Vagina (tissue), 2 donors: ENCODE results near the gene PEX10. TPM values are rescaled to one million over a fixed set of nuclear protein-coding genes. Genes with fewer than 3 reads are reported as not detected.

Experiments
- DNase-seq, 2 donors: peaks; one replicate each; pipeline ENCODE4 v3.0.0-alpha.2; 2017; ENCODE audit errors: extremely low spot score in 2 of 2
- H3K27ac ChIP-seq: fragments of 200-600 bp; sonication (generic); one replicate; pipeline ENCODE4 v1.5.1; 2019
- H3K27me3 ChIP-seq: fragments of 200-600 bp; sonication (generic); one replicate; pipeline ENCODE4 v1.5.1; 2019
- H3K36me3 ChIP-seq, 2 donors: fragments of 200-600 bp; sonication (generic); one replicate each; pipeline ENCODE4 v1.5.1; 2017 to 2019
- H3K4me1 ChIP-seq: fragments of 200-600 bp; sonication (generic); one replicate; pipeline ENCODE4 v1.5.1; 2019
- H3K4me3 ChIP-seq, 2 donors: fragments of 200-600 bp; sonication (generic); 1 replicate in 1 of 2; 2 replicates in 1 of 2; pipeline ENCODE4 v1.5.1; 2016 to 2019
- H3K9me3 ChIP-seq: fragments of 200-600 bp; sonication (generic); one replicate; pipeline ENCODE4 v1.5.1; 2019
- CTCF ChIP-seq, 3 experiments: fragments of 450-650 bp in 2 of 3; fragments of 200-600 bp in 1 of 3; sonication (generic) in 1 of 3; IDR thresholded peaks; one replicate each; pipeline ENCODE4 v1.5.1; 2017 to 2019; ENCODE audit warnings: antibody characterized with exemption in 3 of 3, mild to moderate bottlenecking in 2 of 3, moderate library complexity in 2 of 3
- POLR2A ChIP-seq, 2 donors: fragments of 450-650 bp; IDR thresholded peaks; one replicate each; pipeline ENCODE4 v1.6.1; 2017; ENCODE audit warnings: antibody characterized with exemption in 2 of 2, mild to moderate bottlenecking in 2 of 2, moderate library complexity in 2 of 2
- POLR2AphosphoS5 ChIP-seq, 2 donors: sonication (generic); formaldehyde crosslinking; IDR thresholded peaks; one replicate each; pipeline ENCODE4 v1.9.0; 2017; ENCODE audit warnings: antibody characterized with exemption in 2 of 2, mild to moderate bottlenecking in 2 of 2, low read depth in 1 of 2; ENCODE audit not compliant: insufficient read depth in 1 of 2
- intact Hi-C: fragments of 100-400 bp; cut with DNase I; formaldehyde crosslinking; loops from one replicate; pipeline ENCODE4 v1.15.1; 2023
- total RNA-seq: library from RNA; depleted of rRNA; stranded (reverse); fragments of >200 nt; gene quantifications from one replicate; pipeline ENCODE4 v1.2.3, GENCODE V29; 2016

The PEX10 gene
- total RNA-seq, 1 donor from 2014 or later: 15.2 TPM

GRCh38 chr1:2389644-2390043 is 22.7 kb downstream of the PEX10 start:
- Histone ChIP-seq H3K4me1 (peaks cover 40% of the 10 kb centered on the region), H3K27me3 (no peaks in the 10 kb centered on the region), H3K4me3 (no peak overlapping the region), H3K36me3 (peaks cover 0 to 7% of the 10 kb centered on the region in 2 donors), H3K9me3 (no peaks in the 10 kb centered on the region), H3K27ac (no peak overlapping the region)
- no peak for DNase-seq
- TF ChIP-seq POLR2AphosphoS5 (IDR thresholded peaks at IDR 0.05; ENCODE audit: insufficient read depth in 1 of 2, low read depth in 1 of 2) (no peak), CTCF (IDR thresholded peaks at IDR 0.05) (no peak), POLR2A (IDR thresholded peaks at IDR 0.05) (no peak)
- intact Hi-C loops: no loop called here

DNA sequence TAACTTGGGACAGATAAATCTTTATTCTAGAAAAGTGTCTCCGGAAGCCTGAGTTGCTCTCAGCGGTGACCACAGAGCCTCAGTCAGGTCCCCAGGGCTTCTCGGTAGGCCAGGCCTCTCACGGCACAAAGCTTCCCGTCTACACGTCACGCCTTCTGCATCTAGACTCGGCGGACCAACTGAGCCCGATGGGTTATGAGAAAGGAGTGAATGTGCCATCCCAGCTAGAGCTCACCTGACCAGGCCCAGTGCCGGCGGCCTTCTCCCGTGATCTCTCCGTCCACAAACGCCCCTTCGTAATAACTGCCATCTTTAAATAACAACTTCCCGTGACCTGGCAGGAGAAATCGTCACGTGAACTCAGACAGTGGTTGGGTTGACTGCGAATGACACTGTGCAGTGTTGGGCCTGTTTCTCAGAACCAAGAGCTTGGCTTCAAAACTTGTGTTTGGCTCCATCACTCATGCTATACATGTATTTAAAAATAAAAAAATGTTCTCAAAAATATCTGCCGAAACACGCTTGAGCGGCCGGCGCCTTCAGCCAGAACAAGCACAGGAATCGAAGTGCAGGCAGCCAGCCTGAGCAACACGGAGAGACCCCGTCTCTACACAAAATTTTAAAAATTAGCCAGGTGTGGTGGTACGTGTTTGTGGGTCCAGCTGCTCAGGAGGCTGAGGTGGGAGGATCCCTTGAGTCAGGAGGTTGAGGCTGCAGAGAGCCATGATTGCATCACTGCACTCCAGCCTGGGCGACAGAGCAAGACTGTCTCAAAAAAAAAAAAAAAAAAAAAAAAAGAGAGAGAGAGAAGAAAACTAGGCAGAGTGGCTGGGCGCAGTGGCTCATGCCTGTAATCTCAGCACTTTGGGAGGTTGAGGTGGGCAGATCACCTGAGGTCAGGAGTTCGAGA is 24.1 kb downstream of the PEX10 start:
- no peak for DNase-seq
- Histone ChIP-seq H3K36me3 (peaks cover 0 to 4% of the 10 kb centered on the region in 2 donors), H3K4me3 (no peak overlapping the region), H3K4me1 (peaks cover 26% of the 10 kb centered on the region), H3K27me3 (no peaks in the 10 kb centered on the region), H3K9me3 (no peaks in the 10 kb centered on the region), H3K27ac (no peak overlapping the region)
- intact Hi-C loops: no loop called here
- no peak for TF ChIP-seq POLR2A (IDR thresholded peaks at IDR 0.05)
- no peak for TF ChIP-seq POLR2AphosphoS5 (IDR thresholded peaks at IDR 0.05; ENCODE audit: insufficient read depth in 1 of 2, low read depth in 1 of 2)
- no peak for TF ChIP-seq CTCF (IDR thresholded peaks at IDR 0.05)

GRCh38 chr1:2386636-2387611 is 25.4 kb downstream of the PEX10 start:
- Histone ChIP-seq H3K9me3 (no peaks in the 10 kb centered on the region), H3K4me1 (peaks cover 16% of the 10 kb centered on the region), H3K27me3 (no peaks in the 10 kb centered on the region), H3K27ac (no peak overlapping the region), H3K36me3 (no peaks in the 10 kb centered on the region), H3K4me3 (no peak overlapping the region)
- intact Hi-C loops: no loop called here
- TF ChIP-seq CTCF (IDR thresholded peaks at IDR 0.05) (no peak), POLR2AphosphoS5 (IDR thresholded peaks at IDR 0.05; ENCODE audit: insufficient read depth in 1 of 2, low read depth in 1 of 2) (no peak), POLR2A (IDR thresholded peaks at IDR 0.05) (no peak)
- DNase-seq: no peak

GRCh38 chr1:2385606-2386280 is 26.6 kb downstream of the PEX10 start:
- DNase-seq: no peak
- TF ChIP-seq CTCF (IDR thresholded peaks at IDR 0.05) (no peak), POLR2AphosphoS5 (IDR thresholded peaks at IDR 0.05; ENCODE audit: insufficient read depth in 1 of 2, low read depth in 1 of 2) (no peak), POLR2A (IDR thresholded peaks at IDR 0.05) (no peak)

More at GRCh38 chr1:2385606-2386280, 26.6 kb downstream of the PEX10 start:
- no peak overlapping the region for H3K27ac ChIP-seq
- peaks cover 21% of the 10 kb centered on the region for H3K4me1 ChIP-seq
- no peak overlapping the region for H3K4me3 ChIP-seq
- no peaks in the 10 kb centered on the region for H3K9me3 ChIP-seq
- H3K27me3 ChIP-seq: no peaks in the 10 kb centered on the region
- intact Hi-C loops: no loop called here
- H3K36me3 ChIP-seq: no peaks in the 10 kb centered on the region
